WTC11 (cell line): ENCODE measurements around the gene GAB2. TPM values are rescaled to one million over a fixed set of nuclear protein-coding genes. Genes with fewer than 3 reads are reported as not detected.
"Not testable (repeated sequence)": the region's sequence is repeated elsewhere in the genome, so short reads cannot be mapped to it uniquely, and the experiment has no call there.

Experiments
- ATAC-seq: fragments of 200-7000 bp; cut with Tn5 transposase; 2 replicates; pipeline ENCODE4 v1.10.0; 2021; ENCODE audit warnings: mild to moderate bottlenecking, moderate library complexity
- CTCF ChIA-PET: fragments of 300-600 bp; sonication (Branson Sonifier 250); formaldehyde crosslinking; loops from one replicate; lab custom pipeline; 2021; ENCODE audit warnings: antibody characterized with exemption; lab: Charles Lee
- POLR2A ChIA-PET: fragments of 350-600 bp; sonication (Branson Sonifier 250); formaldehyde crosslinking; loops from one replicate; lab custom pipeline; 2021; ENCODE audit warnings: antibody characterized with exemption; lab: Charles Lee
- DNase-seq: peaks from one replicate; pipeline ENCODE4 v3.0.0; 2021; ENCODE audit warnings: low spot score
- H3K27ac Mint-ChIP-seq: 2 replicates; pipeline ENCODE4 v1.8.0; 2021; ENCODE audit warnings: mixed read lengths
- H3K27me3 Mint-ChIP-seq: 2 replicates; pipeline ENCODE4 v1.8.0; 2021; ENCODE audit warnings: low read depth, mild to moderate bottlenecking, moderate library complexity, mixed read lengths
- H3K36me3 Mint-ChIP-seq: 2 replicates; pipeline ENCODE4 v1.8.0; 2021; ENCODE audit warnings: mixed read lengths
- H3K4me1 Mint-ChIP-seq: 2 replicates; pipeline ENCODE4 v1.8.0; 2022; ENCODE audit warnings: mixed read lengths
- H3K4me3 Mint-ChIP-seq: 2 replicates; pipeline ENCODE4 v1.8.0; 2021; ENCODE audit warnings: mild to moderate bottlenecking, moderate library complexity, mixed read lengths
- H3K9me3 Mint-ChIP-seq: 2 replicates; pipeline ENCODE4 v1.8.0; 2021; ENCODE audit warnings: mixed read lengths
- NFATC4 ChIP-seq: fragments of 250-450 bp; sonication (Bioruptor Pico); IDR thresholded peaks from 2 replicates; pipeline ENCODE4 v1.9.0; 2021; ENCODE audit warnings: mild to moderate bottlenecking
- NFE2L1 ChIP-seq: sonication (generic); formaldehyde crosslinking; IDR thresholded peaks from 2 replicates; pipeline ENCODE4 v1.8.1; 2023; ENCODE audit warnings: missing genetic modification reagents
- NR1H2 ChIP-seq: sonication (generic); formaldehyde crosslinking; IDR thresholded peaks from 2 replicates; pipeline ENCODE4 v1.9.0; 2021; ENCODE audit warnings: mild to moderate bottlenecking, moderate library complexity, missing genetic modification reagents
- OVOL2 ChIP-seq: fragments of 250-450 bp; sonication (Bioruptor Pico); IDR thresholded peaks from 2 replicates; pipeline ENCODE4 v1.9.0; 2021; ENCODE audit warnings: mild to moderate bottlenecking, borderline replicate concordance
- PRRX2 ChIP-seq: fragments of 250-450 bp; sonication (Bioruptor Pico); IDR thresholded peaks from 2 replicates; pipeline ENCODE4 v1.8.0; 2021; ENCODE audit warnings: mild to moderate bottlenecking
- SMAD4 ChIP-seq: sonication (generic); formaldehyde crosslinking; IDR thresholded peaks from 2 replicates; pipeline ENCODE4 v1.8.0; 2022; ENCODE audit warnings: mild to moderate bottlenecking, missing genetic modification reagents
- SOX15 ChIP-seq: fragments of 250-450 bp; sonication (Bioruptor Pico); IDR thresholded peaks from 2 replicates; pipeline ENCODE4 v1.9.0; 2021; ENCODE audit warnings: mild to moderate bottlenecking
- TCF7 ChIP-seq: sonication (generic); formaldehyde crosslinking; IDR thresholded peaks from 2 replicates; pipeline ENCODE4 v1.8.0; 2022; ENCODE audit warnings: mild to moderate bottlenecking, low read depth, missing genetic modification reagents, moderate library complexity
- ZBTB21 ChIP-seq: sonication (generic); formaldehyde crosslinking; IDR thresholded peaks from 2 replicates; pipeline ENCODE4 v1.8.1; 2023; ENCODE audit warnings: mild to moderate bottlenecking, missing genetic modification reagents, borderline replicate concordance
- ZNF121 ChIP-seq: sonication (generic); formaldehyde crosslinking; IDR thresholded peaks from 2 replicates; pipeline ENCODE4 v1.8.0; 2023; ENCODE audit warnings: missing genetic modification reagents
- ZNF138 ChIP-seq: sonication (generic); formaldehyde crosslinking; conservative IDR thresholded peaks from 2 replicates; pipeline ENCODE4 v1.8.1; 2022; ENCODE audit warnings: mild to moderate bottlenecking, moderate library complexity, missing genetic modification reagents
- ZNF263 ChIP-seq: sonication (generic); formaldehyde crosslinking; IDR thresholded peaks from 2 replicates; pipeline ENCODE4 v1.8.1; 2022; ENCODE audit warnings: low read depth, mild to moderate bottlenecking, moderate library complexity, missing genetic modification reagents
- ZNF671 ChIP-seq: fragments of 250-450 bp; sonication (Bioruptor Pico); IDR thresholded peaks from 2 replicates; pipeline ENCODE4 v1.8.0; 2021; ENCODE audit warnings: mild to moderate bottlenecking
- total RNA-seq: library from RNA; stranded (reverse); gene quantifications from 3 replicates; pipeline ENCODE4 v1.2.3, GENCODE V29; 2021
- TF ChIP-seq, protein P1 (sequence below): sonication (generic); formaldehyde crosslinking; IDR thresholded peaks from 2 replicates; pipeline ENCODE4 v1.8.0; 2022; ENCODE audit warnings: mild to moderate bottlenecking, missing genetic modification reagents
- TF ChIP-seq, protein P2 (sequence below): fragments of 250-450 bp; sonication (Bioruptor Pico); IDR thresholded peaks from 2 replicates; pipeline ENCODE4 v1.9.0; 2021; ENCODE audit warnings: mild to moderate bottlenecking, borderline replicate concordance
- TF ChIP-seq, protein P3 (sequence below): sonication (generic); formaldehyde crosslinking; IDR thresholded peaks from 2 replicates; pipeline ENCODE4 v1.8.1; 2023; ENCODE audit warnings: mild to moderate bottlenecking, missing genetic modification reagents
- TF ChIP-seq, protein P4 (sequence below): sonication (generic); formaldehyde crosslinking; IDR thresholded peaks from 2 replicates; pipeline ENCODE4 v1.8.1; 2023; ENCODE audit warnings: mild to moderate bottlenecking, missing genetic modification reagents, moderate library complexity

Gene GAB2
- total RNA-seq, 1 experiment from 2014 or later: 10.6 TPM

DNA sequence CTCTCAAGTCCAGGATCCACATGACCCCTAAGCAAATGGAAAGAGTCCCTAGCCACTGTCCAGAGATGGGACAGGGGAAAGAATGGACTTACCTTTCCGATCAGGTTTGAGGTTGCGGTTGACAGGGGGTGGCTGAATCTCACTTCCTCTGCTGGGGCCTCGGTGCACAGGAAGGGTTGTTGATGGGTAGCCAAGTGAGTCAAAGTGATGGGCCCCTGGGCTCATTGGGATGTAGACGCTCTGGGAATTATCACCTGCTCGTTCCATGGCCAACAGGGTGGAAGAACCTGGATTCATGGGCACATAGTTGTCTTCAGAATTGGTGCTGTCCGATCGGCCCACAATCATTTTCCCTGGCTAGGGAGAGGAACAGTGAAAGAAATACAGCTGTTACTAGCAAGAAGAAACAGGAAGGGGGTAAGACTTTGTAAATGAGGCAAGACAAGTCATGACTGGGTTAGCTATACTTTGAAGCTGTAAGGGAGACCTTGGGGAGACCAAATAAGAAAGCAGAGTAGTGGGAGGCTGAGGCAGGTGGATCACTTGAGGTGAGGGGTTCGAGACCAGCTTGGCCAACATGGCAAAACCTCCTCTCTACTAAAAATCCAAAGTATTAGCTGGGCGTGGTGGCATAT is 194.2 kb downstream of the GAB2 start:
- no peaks in the 10 kb centered on the region for H3K4me1 Mint-ChIP-seq
- no peaks in the 10 kb centered on the region for H3K9me3 Mint-ChIP-seq
- H3K36me3 Mint-ChIP-seq: peaks cover 16% of the 10 kb centered on the region
- no peak overlapping the region for H3K4me3 Mint-ChIP-seq
- POLR2A ChIA-PET: no interaction called here
- DNase-seq (no peak), ATAC-seq (no peak)
- H3K27ac Mint-ChIP-seq: no peak overlapping the region
- no peaks in the 10 kb centered on the region for H3K27me3 Mint-ChIP-seq
- CTCF ChIA-PET: no interaction called here
- TF ChIP-seq OVOL2 (CRISPR knock-in tag): no peak
- no peak for TF ChIP-seq ZNF263 (CRISPR knock-in tag)

DNA sequence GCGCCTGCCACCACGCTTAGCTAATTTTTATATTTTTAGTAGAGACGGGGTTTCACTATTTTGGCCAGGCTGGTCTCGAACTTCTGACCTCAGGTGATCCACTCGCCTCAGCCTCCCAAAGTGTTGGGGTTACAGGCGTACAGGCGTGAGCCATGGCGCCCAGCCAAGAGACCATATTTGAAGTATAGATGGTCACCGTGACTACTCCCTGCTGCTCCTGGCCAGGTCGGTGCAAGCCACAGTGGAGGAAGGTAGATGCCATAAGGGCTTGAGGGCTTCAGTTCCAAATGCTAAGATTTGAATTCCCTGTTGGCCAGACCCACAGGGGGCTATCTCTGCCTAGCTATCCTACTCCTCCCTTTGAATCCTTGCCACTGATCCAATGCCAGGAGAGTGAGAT is 194.9 kb downstream of the GAB2 start:
- H3K27ac Mint-ChIP-seq, CTCF ChIA-PET, H3K4me1 Mint-ChIP-seq, DNase-seq, POLR2A ChIA-PET, ATAC-seq, H3K27me3 Mint-ChIP-seq, H3K9me3 Mint-ChIP-seq, H3K4me3 Mint-ChIP-seq: not testable (repeated sequence)
- peaks cover 17% of the 10 kb centered on the region for H3K36me3 Mint-ChIP-seq

DNA sequence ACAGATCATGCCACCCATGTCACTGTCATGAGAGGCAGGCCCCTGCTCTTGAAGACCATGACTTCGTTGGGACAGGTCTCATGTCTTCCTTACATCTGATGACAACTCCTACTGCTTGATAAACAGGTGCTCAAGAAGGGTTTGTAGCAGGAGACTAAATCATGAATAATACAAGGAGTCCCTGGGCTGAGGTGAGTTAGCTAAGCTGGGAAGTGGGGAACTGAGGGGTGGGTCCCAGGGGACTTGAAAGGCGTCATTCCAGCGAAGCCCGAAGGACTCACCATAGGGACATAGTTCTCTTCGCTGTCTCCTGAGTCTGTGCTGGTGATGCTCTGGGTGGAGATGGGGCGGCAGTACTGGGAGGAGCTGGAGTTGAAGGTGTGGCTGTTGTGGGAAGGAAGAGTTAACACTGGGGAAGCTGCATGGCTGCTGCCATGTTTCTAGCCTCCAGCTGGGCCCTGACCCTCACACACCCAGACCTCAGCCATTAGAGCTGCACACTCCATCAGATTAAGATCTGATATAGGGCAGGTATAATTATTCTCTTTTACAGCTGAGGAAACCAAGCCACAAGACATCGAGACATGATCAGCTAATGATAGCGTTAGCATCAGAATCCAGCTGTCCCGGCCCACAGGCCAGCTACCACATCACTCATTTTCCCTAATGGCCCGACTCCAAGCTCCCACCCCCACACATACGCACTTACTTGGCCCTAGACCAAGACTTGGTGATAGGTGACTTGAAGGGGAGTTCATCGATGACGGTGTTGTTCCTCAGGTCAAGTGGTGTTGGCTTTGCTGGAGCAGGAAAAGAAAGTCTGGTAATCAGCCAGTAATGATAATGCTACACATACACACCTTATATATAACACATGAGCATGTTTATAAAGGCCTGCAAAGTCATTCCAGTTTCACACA is 196.0 kb downstream of the GAB2 start:
- no peaks in the 10 kb centered on the region for H3K9me3 Mint-ChIP-seq
- no peaks in the 10 kb centered on the region for H3K4me1 Mint-ChIP-seq
- H3K27ac Mint-ChIP-seq: no peak overlapping the region
- POLR2A ChIA-PET: no interaction called here
- H3K4me3 Mint-ChIP-seq: no peak overlapping the region
- no peak for TF ChIP-seq ZNF121 (CRISPR knock-in tag)
- no peak for TF ChIP-seq ZNF263 (CRISPR knock-in tag)
- TF ChIP-seq PRRX2 (CRISPR knock-in tag): no peak
- no peak for TF ChIP-seq ZNF671 (CRISPR knock-in tag)
- TF ChIP-seq, protein P1, sequence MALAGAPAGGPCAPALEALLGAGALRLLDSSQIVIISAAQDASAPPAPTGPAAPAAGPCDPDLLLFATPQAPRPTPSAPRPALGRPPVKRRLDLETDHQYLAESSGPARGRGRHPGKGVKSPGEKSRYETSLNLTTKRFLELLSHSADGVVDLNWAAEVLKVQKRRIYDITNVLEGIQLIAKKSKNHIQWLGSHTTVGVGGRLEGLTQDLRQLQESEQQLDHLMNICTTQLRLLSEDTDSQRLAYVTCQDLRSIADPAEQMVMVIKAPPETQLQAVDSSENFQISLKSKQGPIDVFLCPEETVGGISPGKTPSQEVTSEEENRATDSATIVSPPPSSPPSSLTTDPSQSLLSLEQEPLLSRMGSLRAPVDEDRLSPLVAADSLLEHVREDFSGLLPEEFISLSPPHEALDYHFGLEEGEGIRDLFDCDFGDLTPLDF: no peak
- no peak for TF ChIP-seq NR1H2 (CRISPR knock-in tag)
- no peak for TF ChIP-seq NFE2L1 (CRISPR knock-in tag)
- TF ChIP-seq SOX15: no peak
- TF ChIP-seq, protein P2, sequence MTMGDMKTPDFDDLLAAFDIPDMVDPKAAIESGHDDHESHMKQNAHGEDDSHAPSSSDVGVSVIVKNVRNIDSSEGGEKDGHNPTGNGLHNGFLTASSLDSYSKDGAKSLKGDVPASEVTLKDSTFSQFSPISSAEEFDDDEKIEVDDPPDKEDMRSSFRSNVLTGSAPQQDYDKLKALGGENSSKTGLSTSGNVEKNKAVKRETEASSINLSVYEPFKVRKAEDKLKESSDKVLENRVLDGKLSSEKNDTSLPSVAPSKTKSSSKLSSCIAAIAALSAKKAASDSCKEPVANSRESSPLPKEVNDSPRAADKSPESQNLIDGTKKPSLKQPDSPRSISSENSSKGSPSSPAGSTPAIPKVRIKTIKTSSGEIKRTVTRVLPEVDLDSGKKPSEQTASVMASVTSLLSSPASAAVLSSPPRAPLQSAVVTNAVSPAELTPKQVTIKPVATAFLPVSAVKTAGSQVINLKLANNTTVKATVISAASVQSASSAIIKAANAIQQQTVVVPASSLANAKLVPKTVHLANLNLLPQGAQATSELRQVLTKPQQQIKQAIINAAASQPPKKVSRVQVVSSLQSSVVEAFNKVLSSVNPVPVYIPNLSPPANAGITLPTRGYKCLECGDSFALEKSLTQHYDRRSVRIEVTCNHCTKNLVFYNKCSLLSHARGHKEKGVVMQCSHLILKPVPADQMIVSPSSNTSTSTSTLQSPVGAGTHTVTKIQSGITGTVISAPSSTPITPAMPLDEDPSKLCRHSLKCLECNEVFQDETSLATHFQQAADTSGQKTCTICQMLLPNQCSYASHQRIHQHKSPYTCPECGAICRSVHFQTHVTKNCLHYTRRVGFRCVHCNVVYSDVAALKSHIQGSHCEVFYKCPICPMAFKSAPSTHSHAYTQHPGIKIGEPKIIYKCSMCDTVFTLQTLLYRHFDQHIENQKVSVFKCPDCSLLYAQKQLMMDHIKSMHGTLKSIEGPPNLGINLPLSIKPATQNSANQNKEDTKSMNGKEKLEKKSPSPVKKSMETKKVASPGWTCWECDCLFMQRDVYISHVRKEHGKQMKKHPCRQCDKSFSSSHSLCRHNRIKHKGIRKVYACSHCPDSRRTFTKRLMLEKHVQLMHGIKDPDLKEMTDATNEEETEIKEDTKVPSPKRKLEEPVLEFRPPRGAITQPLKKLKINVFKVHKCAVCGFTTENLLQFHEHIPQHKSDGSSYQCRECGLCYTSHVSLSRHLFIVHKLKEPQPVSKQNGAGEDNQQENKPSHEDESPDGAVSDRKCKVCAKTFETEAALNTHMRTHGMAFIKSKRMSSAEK (CRISPR knock-in tag): no peak
- TF ChIP-seq, all 79 proteins: peak for 0
- CTCF ChIA-PET: no interaction called here
- Mint-ChIP-seq H3K36me3 (peaks cover 17% of the 10 kb centered on the region), H3K27me3 (no peaks in the 10 kb centered on the region)
- ATAC-seq: no peak
- no peak for DNase-seq

DNA sequence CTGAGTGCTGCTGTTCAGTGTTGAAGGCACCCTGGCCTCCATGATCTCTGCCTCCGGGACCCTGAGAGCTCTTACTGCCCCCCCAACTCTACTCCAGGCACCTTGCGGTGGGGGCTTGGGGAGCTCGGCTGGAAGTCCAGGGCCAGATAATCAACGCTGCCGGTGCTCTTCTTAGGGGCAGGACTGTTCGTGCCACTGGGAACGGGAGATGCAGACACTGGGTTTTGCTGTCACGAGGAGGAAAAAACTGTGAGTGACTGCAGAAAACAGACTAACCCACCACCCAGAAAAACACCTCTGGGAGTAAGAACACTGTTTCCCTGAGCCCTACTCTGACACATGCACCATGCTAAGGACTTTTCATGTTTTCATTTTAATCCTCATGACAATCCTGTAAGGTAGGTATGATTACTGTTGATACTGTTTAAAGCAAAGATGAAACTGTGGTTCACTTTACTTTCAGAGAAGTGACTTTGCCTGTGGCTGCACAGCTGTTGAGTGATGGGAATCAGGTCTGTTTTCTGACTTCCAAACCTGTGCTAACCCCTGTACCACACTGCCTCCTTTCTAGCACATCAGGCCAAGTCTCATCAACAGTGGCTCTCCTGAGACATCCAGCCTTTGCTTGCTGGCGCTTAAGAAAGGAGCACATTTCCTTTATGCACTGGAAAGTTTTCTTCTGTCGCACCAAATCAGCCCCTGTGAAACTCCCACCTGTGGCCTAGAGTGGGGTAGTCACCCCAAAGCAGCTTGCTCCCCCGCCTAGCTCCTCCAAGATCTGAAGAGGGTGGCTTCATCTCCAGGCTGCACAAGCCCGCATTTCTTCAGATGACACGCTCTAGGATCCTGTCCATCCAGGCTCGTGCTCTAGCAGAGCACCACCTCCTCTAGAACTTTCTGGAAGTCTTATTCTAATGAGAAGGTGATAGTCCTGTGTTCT is 197.1 kb downstream of the GAB2 start:
- TF ChIP-seq NFATC4 (CRISPR knock-in tag): no peak
- no peak for TF ChIP-seq SMAD4 (CRISPR knock-in tag)
- no peak for TF ChIP-seq NR1H2 (CRISPR knock-in tag)
- no peak for TF ChIP-seq ZNF671 (CRISPR knock-in tag)
- TF ChIP-seq, protein P3, sequence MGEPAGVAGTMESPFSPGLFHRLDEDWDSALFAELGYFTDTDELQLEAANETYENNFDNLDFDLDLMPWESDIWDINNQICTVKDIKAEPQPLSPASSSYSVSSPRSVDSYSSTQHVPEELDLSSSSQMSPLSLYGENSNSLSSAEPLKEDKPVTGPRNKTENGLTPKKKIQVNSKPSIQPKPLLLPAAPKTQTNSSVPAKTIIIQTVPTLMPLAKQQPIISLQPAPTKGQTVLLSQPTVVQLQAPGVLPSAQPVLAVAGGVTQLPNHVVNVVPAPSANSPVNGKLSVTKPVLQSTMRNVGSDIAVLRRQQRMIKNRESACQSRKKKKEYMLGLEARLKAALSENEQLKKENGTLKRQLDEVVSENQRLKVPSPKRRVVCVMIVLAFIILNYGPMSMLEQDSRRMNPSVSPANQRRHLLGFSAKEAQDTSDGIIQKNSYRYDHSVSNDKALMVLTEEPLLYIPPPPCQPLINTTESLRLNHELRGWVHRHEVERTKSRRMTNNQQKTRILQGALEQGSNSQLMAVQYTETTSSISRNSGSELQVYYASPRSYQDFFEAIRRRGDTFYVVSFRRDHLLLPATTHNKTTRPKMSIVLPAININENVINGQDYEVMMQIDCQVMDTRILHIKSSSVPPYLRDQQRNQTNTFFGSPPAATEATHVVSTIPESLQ (CRISPR knock-in tag): no peak
- TF ChIP-seq ZNF138: no peak
- no peak for TF ChIP-seq TCF7
- no peak for TF ChIP-seq NFE2L1 (CRISPR knock-in tag)
- TF ChIP-seq, protein P4, sequence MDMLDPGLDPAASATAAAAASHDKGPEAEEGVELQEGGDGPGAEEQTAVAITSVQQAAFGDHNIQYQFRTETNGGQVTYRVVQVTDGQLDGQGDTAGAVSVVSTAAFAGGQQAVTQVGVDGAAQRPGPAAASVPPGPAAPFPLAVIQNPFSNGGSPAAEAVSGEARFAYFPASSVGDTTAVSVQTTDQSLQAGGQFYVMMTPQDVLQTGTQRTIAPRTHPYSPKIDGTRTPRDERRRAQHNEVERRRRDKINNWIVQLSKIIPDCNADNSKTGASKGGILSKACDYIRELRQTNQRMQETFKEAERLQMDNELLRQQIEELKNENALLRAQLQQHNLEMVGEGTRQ (CRISPR knock-in tag): no peak
- no peak for TF ChIP-seq ZBTB21
- no peaks in the 10 kb centered on the region for H3K4me1 Mint-ChIP-seq
- peaks cover 17% of the 10 kb centered on the region for H3K36me3 Mint-ChIP-seq
- ChIA-PET POLR2A (interaction anchor here (0.5 kb wide), 1 partner anchor 18 kb away, joined by 7 read pairs; no protein-coding TSS in a partner anchor), CTCF (no interaction called here)
- no peaks in the 10 kb centered on the region for H3K9me3 Mint-ChIP-seq
- no peak overlapping the region for H3K4me3 Mint-ChIP-seq
- no peaks in the 10 kb centered on the region for H3K27me3 Mint-ChIP-seq
- no peak for DNase-seq
- no peak for ATAC-seq
- no peak overlapping the region for H3K27ac Mint-ChIP-seq
